HUES48 (cell line): ENCODE measurements around the gene SUMO3.

Source experiments
- H3K27ac ChIP-seq: one replicate; pipeline ENCODE4 v1.7.0; 2013; ENCODE audit warnings: low read depth, low read length, inconsistent platforms
- H3K27me3 ChIP-seq: 2 replicates; pipeline ENCODE4 v1.6.1; 2013; ENCODE audit warnings: mild to moderate bottlenecking, low read length; ENCODE audit not compliant: control insufficient read depth, insufficient read depth
- H3K36me3 ChIP-seq: 2 replicates; pipeline ENCODE4 v1.6.1; 2013; ENCODE audit warnings: low read length; ENCODE audit not compliant: control insufficient read depth, insufficient read depth
- H3K4me1 ChIP-seq: 2 replicates; pipeline ENCODE4 v1.6.1; 2013; ENCODE audit warnings: mild to moderate bottlenecking, low read length; ENCODE audit not compliant: control insufficient read depth, insufficient read depth
- H3K4me3 ChIP-seq: 2 replicates; pipeline ENCODE4 v1.5.1; 2013; ENCODE audit warnings: mild to moderate bottlenecking, low read depth, low read length
- H3K9ac ChIP-seq: 2 replicates; pipeline ENCODE4 v1.6.1; 2013; ENCODE audit warnings: mild to moderate bottlenecking, low read depth, low read length, moderate library complexity
- H3K9me3 ChIP-seq: 2 replicates; pipeline ENCODE4 v1.6.1; 2013; ENCODE audit warnings: low read length; ENCODE audit not compliant: control insufficient read depth, insufficient read depth

The SUMO3 gene

DNA sequence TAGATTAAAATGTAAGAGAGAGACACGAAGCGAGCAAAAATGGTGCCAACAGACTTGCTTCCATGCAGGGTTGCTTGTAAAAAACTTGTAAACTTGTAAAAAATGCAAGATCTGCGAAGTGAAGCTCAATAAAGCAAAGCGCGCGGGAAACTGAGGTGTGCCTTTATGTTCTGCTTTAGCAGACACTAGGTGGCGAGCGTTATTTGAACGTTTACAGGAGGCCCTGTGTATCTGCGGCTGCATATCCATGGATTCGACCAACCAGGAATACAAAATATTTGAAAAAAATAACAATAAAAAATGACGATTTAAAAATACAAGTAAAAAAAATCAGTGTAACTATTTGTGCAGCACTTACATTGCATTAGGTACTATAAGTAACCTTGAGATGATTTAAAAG is 17.8 kb downstream of the SUMO3 start:
- Histone ChIP-seq H3K27ac (no peak overlapping the region), H3K9me3 (no peaks in the 10 kb centered on the region), H3K4me1 (peaks cover 12% of the 10 kb centered on the region), H3K27me3 (no peaks in the 10 kb centered on the region), H3K36me3 (peaks cover 55% of the 10 kb centered on the region), H3K9ac (no peak overlapping the region), H3K4me3 (peak overlapping the region; percentile 85)

DNA sequence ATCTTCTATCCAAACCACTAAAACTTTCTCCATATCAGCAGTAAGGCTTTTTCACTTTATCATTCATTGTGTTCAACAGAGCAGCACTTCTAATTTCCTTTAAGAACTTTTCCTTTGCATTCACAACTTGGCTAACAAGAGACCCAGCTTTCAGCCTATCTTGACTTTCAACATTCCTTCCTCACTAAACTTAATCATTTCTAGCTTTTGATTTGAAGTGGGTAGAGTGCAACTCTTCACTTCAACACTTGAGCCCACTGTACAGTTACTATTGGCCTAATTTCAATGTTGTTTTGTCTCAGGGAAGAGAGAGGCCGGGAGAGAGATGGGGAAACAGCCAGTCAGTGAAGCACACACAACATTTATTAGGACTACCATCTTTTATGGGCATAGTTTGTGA is 18.2 kb downstream of the SUMO3 start:
- H3K27me3 ChIP-seq = no peaks in the 10 kb centered on the region
- H3K9me3 ChIP-seq = no peaks in the 10 kb centered on the region
- H3K27ac ChIP-seq = no peak overlapping the region
- peak overlapping the region; percentile 85; the same call in 1 of the 2 replicates for H3K4me3 ChIP-seq
- H3K4me1 ChIP-seq = peaks cover 12% of the 10 kb centered on the region
- H3K36me3 ChIP-seq = peaks cover 51% of the 10 kb centered on the region
- no peak overlapping the region for H3K9ac ChIP-seq

DNA sequence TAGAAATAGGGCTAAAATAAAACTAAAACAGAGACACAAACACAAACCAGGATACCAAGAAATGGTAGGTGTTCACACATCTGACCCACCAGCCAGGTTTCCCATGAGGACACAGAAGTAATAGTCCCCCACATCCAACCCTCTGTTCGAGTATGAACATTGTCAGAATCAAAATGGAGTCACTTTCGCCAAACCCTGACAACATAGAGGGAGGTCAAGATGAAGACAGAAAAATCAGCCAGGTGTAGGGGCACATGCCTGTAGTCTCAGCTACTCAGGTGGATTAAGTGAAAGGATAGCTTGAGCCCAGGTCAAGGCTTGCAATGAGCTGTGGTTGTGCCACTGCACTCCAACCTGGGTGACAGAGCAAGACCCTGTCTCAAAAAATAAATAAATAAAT is 20.1 kb downstream of the SUMO3 start:
- no peak overlapping the region for H3K9ac ChIP-seq
- H3K4me1 ChIP-seq = peaks cover 16% of the 10 kb centered on the region
- no peak overlapping the region for H3K4me3 ChIP-seq
- H3K36me3 ChIP-seq = peaks cover 38% of the 10 kb centered on the region
- no peaks in the 10 kb centered on the region for H3K9me3 ChIP-seq
- no peak overlapping the region for H3K27ac ChIP-seq
- H3K27me3 ChIP-seq = no peaks in the 10 kb centered on the region

DNA sequence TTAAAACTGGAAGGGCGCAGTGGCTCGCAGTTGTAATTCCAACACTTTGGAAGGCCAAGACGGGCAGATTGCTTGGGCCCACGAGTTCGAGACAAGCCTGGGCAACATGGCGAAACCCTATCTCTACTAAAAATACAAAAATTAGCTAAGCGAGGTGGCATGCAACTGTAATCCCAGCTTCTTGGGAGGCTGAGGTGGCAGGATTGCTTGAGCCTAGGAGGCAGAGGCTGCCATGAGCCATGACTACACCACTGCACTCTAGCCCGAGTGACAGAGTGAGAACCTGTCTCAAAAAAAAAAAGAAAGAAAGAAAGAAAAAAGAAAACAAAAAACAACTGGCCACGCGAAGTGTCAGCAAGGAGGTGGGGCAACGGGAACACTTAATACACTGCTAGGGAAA is 22.5 kb downstream of the SUMO3 start:
- no peaks in the 10 kb centered on the region for H3K9me3 ChIP-seq
- no peak overlapping the region for H3K27ac ChIP-seq
- peaks cover 55% of the 10 kb centered on the region for H3K36me3 ChIP-seq
- H3K27me3 ChIP-seq = no peaks in the 10 kb centered on the region
- no peak overlapping the region for H3K9ac ChIP-seq
- peaks cover 13% of the 10 kb centered on the region for H3K4me1 ChIP-seq
- H3K4me3 ChIP-seq = no peak overlapping the region

DNA sequence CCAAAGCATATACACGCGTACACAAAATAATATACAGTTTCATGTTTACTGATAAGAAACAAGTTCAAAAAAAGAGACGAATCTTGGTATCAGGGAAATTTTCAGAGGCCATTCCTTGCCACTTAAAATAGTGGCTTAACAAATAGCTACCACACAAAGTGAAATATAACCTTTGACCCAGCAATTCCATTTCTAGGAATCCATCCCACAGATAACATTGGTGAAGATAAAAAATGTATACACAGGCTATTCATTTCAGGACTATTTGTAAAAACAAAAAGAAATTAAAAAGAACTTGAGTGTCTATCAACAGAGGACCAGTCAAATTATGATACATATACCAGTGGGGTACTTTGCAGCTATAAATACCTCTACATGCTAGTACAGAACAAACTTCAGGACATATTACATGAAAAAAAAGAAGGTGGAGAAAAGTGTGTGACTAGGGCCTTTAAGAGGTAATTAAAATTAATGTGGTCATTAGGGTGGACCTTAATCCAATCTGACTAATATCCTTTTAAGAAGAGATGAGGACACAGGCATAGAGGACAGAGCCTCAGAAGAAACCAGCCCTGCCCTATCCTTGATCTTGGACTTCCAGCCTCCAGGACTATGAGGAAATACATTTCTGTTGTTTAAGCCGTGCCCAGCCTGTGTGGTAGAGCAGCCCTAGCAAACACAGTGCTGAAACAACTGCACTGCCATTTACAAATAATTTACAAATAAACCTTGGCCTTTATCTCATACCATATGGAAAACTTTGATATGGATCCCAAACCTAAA is 24.1 kb downstream of the SUMO3 start:
- H3K27ac ChIP-seq = no peak overlapping the region
- no peaks in the 10 kb centered on the region for H3K9me3 ChIP-seq
- H3K36me3 ChIP-seq = peaks cover 43% of the 10 kb centered on the region
- H3K4me1 ChIP-seq = peaks cover 6% of the 10 kb centered on the region; the same call in 1 of the 2 replicates
- no peak overlapping the region for H3K9ac ChIP-seq
- no peaks in the 10 kb centered on the region for H3K27me3 ChIP-seq
- H3K4me3 ChIP-seq = no peak overlapping the region

DNA sequence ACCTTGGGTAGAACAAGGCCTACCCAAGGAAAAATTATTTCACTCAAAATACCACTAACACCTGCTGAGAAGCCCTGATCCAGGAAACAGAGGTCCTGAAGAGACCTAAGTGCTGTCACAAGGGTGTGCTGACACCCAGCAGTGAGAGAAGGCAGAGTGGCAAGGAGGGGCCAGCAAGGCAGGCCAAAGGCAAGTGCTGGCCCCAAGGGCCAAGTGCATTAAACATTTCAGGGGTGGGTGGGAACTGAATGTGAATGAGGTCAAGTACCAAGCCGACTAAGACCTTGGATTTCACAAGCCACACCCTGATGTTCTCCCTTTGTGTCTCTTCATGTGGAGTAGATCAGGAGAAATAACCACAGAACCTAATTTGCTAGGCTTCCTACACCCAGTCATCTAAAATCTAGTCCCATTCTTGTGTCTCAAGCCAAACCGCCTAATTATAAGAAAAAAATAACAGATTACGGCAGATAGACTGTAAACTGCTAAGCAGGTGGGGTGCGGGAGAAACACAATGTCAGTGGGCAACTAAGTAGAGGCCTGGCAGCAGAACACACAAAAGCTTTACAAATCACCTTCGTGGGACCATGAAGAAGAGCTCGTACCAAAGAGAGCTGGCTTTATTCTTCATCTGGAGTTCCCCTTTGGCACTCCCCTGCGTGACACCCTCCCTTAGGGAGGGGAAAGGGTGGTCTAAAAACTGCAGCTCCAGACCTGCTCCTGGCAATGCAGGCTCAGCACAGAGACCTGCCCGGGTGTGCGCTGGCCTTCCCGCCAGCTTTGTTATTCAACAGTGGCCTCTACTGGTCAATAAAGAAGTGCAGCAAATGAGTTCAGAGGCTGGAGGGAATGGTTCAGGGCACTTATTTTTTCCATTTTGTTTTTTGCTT is 24.9 kb downstream of the SUMO3 start:
- Histone ChIP-seq H3K27me3 (no peaks in the 10 kb centered on the region), H3K4me3 (no peak overlapping the region), H3K9ac (no peak overlapping the region), H3K27ac (peak overlapping the region; percentile 14), H3K4me1 (peaks cover 6% of the 10 kb centered on the region; the same call in 1 of the 2 replicates), H3K36me3 (peaks cover 36% of the 10 kb centered on the region), H3K9me3 (no peaks in the 10 kb centered on the region)

DNA sequence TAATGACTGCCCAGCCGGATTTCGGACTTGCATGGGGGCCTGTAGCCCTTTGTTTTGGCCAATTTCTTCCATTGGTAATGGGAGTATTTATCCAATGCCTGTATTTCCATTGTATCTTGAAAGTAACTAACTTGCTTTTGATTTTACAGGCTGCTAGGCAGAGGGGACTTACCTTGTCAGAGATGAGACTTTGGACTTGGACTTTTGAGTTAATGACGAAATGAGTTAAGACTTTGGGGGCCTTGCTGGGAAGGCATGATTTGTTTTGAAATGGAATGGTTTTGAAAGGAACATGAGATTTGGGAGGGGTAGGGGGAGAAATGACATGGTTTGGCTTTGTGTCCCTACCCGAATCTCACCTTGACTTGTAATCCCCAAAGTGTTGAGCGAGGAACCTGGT is 25.9 kb downstream of the SUMO3 start:
- Histone ChIP-seq H3K4me3 (no peak overlapping the region), H3K36me3 (peaks cover 41% of the 10 kb centered on the region), H3K9me3 (no peaks in the 10 kb centered on the region), H3K27me3 (no peaks in the 10 kb centered on the region), H3K27ac (no peak overlapping the region), H3K4me1 (peaks cover 6% of the 10 kb centered on the region; the same call in 1 of the 2 replicates), H3K9ac (no peak overlapping the region)

DNA sequence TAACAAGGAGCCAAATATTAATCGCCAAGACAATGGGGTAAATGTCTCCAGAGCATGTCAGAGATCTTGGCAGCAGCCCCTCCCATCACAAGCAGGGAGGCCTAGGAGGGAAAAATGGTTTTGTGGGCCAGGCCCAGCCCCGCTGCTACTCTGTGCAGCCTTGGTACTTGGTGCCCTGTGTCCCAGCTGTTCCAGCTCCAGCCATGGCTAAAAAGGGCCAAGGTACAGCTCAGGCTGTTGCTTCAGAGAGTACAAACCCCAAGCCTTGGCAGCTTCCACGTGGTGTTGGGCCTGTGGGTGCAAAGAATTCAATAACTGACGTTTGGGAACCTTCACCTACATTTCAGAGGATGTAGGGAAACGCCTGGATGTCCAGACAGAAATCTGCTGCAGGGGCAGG is 26.6 kb downstream of the SUMO3 start:
- Histone ChIP-seq H3K27ac (no peak overlapping the region), H3K9ac (no peak overlapping the region), H3K4me1 (peaks cover 6% of the 10 kb centered on the region; the same call in 1 of the 2 replicates), H3K36me3 (peaks cover 36% of the 10 kb centered on the region), H3K27me3 (no peaks in the 10 kb centered on the region), H3K9me3 (no peaks in the 10 kb centered on the region), H3K4me3 (no peak overlapping the region)

DNA sequence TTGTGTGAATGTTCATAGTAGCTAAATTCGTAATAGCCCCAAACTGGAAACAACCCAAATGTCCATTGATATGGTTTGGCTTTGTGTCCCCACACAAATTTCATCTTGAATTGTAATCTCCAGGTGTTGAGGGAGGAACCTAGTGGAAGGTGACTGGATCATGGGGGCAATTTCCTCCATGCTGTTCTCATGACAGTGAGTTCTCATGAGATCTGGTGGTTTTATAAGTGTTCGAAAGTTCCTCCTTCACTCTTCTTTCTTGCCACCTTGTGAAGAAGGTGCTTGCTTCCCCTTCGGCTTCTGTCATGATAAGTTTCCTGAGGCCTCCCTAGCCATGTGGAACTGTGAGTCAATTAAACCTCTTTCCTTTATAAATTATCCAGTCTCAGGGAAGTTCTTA is 27.5 kb downstream of the SUMO3 start:
- no peak overlapping the region for H3K9ac ChIP-seq
- H3K9me3 ChIP-seq = no peaks in the 10 kb centered on the region
- H3K4me1 ChIP-seq = peaks cover 6% of the 10 kb centered on the region; the same call in 1 of the 2 replicates
- peaks cover 37% of the 10 kb centered on the region for H3K36me3 ChIP-seq
- no peaks in the 10 kb centered on the region for H3K27me3 ChIP-seq
- no peak overlapping the region for H3K4me3 ChIP-seq
- H3K27ac ChIP-seq = no peak overlapping the region

DNA sequence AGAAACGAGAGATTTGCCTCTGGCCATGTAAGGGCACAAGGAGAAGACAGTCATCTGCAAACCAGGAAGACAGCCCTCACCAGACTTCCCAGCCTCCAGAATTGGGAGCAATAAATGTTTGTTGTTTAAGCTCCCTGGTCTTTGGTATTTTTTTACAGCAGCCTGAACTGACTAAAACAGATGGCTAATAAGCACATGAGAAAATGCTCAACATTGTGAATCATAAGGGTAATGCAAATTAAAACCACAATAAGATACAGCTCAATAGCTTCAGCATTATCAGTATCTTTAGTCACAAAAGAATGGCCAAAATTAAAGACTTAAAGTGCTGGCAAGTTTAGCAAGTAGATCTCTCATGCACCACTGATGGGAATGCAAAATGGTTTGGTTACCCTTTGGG is 28.0 kb downstream of the SUMO3 start:
- Histone ChIP-seq H3K4me1 (peaks cover 6% of the 10 kb centered on the region; the same call in 1 of the 2 replicates), H3K27ac (no peak overlapping the region), H3K4me3 (no peak overlapping the region), H3K9me3 (no peaks in the 10 kb centered on the region), H3K36me3 (peaks cover 38% of the 10 kb centered on the region), H3K27me3 (no peaks in the 10 kb centered on the region), H3K9ac (no peak overlapping the region)
